GM12892 (cell line): Measurements from ENCODE around the gene TSPAN16.
A peak's percentile ranks its signal among the peaks of the same experiment; 100 is the strongest.
"Not testable (repeated sequence)": the region's sequence is repeated elsewhere in the genome, so short reads cannot be mapped to it uniquely, and the experiment has no call there.

ENCODE experiments used
- DNase-seq: peaks from one replicate; pipeline ENCODE4 v3.0.0; 2011; ENCODE audit not compliant: insufficient read length
- FAIRE-seq: peaks from 2 replicates; lab custom pipeline; 2011; peaks lifted over from hg19 to GRCh38; lab: Jason Lieb, UNC
- POLR2A ChIP-seq: IDR thresholded peaks from 2 replicates; pipeline ENCODE4 v1.6.1; 2011; ENCODE audit warnings: low read depth, low read length, control low read depth
- POLR2AphosphoS5 ChIP-seq: IDR thresholded peaks from 2 replicates; pipeline ENCODE4 v1.6.1; 2011; ENCODE audit warnings: low read depth, low read length, control low read depth
- TAF1 ChIP-seq: IDR thresholded peaks from 2 replicates; pipeline ENCODE4 v1.6.1; 2011; ENCODE audit warnings: low read depth, mild to moderate bottlenecking, control low read depth, low read length, borderline replicate concordance

The TSPAN16 gene

GRCh38 chr19:11339254-11340098 lies 43.5 kb downstream of the TSPAN16 start, which contains the start of gene RAB3D:
RAB3D (minus strand) TSS chr19:11339657; CDS start chr19:11337399, 2,258 bp downstream.
- DNase-seq (peak; percentile 97), FAIRE-seq (peak; percentile 85)
- TF ChIP-seq POLR2A (no peak; the same call in 1 of the 2 replicates), POLR2AphosphoS5 (no peak), TAF1 (no peak)

GRCh38 chr19:11340099-11340467 lies 44.1 kb downstream of the TSPAN16 start:
- FAIRE-seq, DNase-seq: not testable (repeated sequence)

DNA sequence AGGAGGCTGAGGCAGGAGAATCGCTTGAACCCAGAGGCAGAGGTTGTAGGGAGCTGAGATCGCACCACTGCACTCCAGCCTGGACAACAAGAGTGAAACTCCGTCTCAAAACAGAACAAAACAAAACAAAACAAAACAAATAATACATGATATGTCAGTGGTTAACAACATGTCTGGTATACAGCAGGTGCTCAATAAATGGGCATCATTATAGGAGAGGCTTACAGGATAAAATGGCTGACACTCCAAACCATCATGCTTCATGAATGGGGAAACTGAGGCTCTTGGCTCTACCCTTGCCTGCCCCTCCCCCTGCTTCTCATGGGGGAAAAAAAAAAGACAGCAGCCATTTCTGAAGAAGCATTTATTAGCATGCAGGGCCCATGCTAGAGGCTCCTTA lies 46.5 kb downstream of the TSPAN16 start:
- FAIRE-seq (no peak), DNase-seq (no peak)
- no peak for TF ChIP-seq TAF1
- TF ChIP-seq POLR2A = no peak
- no peak for TF ChIP-seq POLR2AphosphoS5

GRCh38 chr19:11345122-11345803 lies 49.3 kb downstream of the TSPAN16 start:
- TF ChIP-seq TAF1 (no peak), POLR2AphosphoS5 (no peak)
- FAIRE-seq (peak; percentile 66), DNase-seq (no peak)

DNA sequence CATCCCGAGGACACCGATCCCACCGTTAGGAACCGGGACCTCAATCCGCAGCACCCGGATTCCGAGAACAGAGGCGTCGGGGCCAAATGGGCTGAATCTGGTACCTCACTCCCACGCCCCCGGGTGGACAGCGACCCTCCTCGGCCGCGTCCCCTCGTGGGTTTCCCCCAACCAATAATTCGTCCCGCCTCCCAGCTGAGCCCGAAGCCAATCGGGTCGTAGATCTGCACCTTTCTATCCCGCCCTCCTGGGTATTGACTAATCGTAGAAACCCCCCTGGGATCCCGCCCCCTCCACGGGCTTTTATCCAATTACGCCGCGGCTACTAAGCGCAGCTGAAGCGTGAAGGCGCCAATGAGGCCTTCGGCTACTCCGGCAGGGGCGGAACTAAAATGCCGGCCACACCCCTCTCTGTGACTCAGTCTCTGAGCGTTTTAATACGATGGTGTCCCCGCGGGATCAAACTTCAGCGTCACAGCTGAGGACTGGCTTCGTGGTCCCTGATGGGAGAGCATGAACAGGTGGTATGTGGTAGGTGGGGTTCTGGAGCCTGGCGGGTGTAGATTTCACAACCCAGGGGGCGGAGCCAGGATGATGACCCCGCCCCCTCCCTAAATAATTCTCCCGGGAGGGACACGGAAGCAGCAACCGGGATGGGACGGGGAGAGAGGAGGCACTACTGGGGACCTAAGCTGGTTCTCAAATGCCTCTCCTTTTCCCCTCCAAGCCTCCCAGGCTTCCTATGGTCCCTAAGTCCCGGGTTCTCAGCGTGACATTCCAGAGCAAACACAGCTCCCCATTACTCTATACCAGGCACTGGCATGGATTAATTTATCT lies 50.4 kb downstream of the TSPAN16 start, which contains the start of the genes CCDC159 and TMEM205:
CCDC159 (plus strand) TSS at position 416 of the 837 bp plus-strand sequence; CDS start at position 504, 88 bp downstream.
TMEM205 (minus strand) TSS at position 165 of the 837 bp plus-strand sequence. CDS start 649 bp downstream, outside the sequence.
- DNase-seq = peak; percentile 95
- TF ChIP-seq POLR2A = peak; percentile 62; the same call in 1 of the 2 replicates
- no peak for TF ChIP-seq TAF1
- TF ChIP-seq POLR2AphosphoS5 = peak; percentile 9; the same call in 1 of the 2 replicates
- FAIRE-seq = peak; percentile 99

DNA sequence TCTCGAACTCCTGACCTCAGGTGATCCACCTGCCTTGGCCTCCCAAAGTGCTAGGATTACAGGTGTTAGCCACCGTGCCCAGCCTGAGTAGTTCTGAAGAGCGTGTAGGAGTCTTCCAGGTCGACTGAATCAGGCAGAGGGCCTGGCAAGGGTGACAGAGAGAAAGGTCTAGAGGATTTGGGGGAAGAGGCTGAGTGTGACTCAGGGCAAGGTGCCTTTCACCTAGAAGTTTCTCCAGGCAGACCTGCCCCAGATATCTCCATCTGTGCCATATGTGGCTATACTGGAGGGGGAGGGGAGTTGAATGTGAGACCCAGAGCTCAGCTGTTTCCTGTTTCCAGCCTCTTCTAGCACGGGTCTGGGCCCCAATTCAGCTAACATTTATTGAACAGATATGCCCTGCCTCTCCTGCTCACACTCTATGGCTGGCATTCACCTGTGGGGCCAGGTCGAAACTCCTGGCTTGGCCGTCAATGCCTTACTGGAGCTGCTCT lies 51.6 kb downstream of the TSPAN16 start:
- DNase-seq (no peak), FAIRE-seq (no peak)
- no peak for TF ChIP-seq TAF1
- TF ChIP-seq POLR2AphosphoS5 = no peak
- no peak for TF ChIP-seq POLR2A

DNA sequence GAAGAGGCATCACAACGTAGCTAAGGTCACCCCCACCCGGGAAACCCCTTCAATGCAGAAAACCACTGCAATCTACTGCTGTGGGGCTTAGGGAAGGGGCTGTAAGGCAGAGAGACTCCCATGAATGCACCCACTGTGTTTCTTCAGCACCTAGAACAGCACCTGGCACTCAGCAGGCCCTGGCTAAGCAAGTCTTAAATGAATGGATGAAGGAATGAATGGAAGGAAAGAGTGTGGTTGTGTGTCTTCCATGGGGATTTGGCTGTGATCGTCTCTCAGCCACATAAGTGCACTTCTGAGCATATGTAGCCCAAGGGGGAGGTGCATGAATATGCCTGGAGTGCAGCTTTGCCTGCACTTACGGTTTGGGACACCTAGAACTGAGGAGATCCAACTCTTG lies 53.2 kb downstream of the TSPAN16 start:
- TF ChIP-seq POLR2AphosphoS5 (no peak), POLR2A (no peak), TAF1 (no peak)
- FAIRE-seq (no peak), DNase-seq (no peak)

- FAIRE-seq, DNase-seq: not testable (repeated sequence)
These were observed 58.1 kb downstream of the TSPAN16 start for GRCh38 chr19:11354102-11354501.

DNA sequence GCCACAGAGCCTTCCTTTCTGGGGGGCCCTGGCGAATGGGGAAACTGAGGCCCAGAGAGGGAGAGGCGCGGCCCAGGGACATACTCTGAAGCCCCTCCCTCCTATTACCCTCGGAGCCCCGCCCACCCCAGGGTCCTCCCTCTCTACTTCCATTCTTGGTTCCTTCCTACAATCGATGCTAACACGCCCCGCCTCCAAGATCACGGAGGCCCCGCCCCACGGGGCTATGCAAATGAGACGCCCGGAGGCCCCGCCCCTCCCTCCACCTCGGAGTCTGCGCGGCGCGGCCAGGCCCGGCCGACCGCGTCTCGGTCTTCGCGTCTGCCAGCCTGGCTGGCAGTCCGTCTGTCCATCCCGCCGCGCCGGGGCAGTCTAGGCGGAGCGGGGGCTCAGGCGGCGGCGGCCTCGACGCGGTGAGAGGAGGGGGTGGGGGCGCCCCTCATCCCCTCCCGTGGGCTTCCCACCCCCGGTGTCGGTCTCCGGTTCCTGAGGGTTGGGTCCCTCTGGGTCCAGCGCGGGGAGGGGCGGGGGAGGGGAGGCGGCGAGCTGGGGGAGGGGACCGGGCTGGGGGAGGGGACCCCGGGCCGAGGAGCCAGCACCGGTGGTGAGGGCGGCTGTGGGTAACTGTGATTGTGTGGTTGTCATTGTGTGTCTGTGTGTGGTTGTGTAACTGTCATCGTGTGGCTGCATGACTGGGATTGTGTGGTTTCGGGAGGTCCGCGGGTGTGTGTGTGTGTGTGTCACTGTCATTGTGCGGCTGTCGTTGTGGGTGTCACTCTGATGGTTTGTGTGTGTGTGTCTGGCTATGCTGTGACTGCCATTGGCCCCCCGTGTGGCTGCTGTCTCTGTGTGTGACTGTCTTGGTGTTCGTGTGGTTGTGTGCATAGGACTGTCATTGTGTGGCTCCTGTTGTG lies 59.5 kb downstream of the TSPAN16 start, which contains the start of gene PLPPR2:
PLPPR2 (plus strand) TSS at position 273 of the 914 bp plus-strand sequence. CDS start 2,242 bp downstream, outside the sequence.
- TF ChIP-seq POLR2AphosphoS5 (no peak), TAF1 (no peak), POLR2A (no peak)
- peak; percentile 81 for FAIRE-seq
- DNase-seq = peak; percentile 89

DNA sequence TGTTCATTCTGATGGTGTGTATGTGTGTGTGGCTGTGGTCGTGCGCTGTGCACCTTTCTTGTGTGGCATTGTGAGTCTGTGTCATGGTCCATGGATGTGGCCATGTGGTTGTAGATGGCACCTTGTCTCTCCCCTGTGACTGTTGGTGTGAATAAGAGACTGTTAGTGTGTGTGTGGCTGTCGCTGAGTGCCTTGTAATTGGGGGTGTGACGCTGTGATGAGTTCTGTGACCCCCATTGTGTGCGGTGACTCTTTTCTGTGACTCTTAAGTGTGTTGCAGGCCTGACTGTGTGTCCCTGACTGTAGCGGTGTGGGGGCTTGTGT lies 60.1 kb downstream of the TSPAN16 start:
- peak; percentile 73 for FAIRE-seq
- DNase-seq = no peak
- TF ChIP-seq POLR2AphosphoS5 (no peak), TAF1 (no peak), POLR2A (no peak)
